ENCODE results near the gene DIS3L2. TPM values are rescaled to one million over a fixed set of nuclear protein-coding genes. Genes with fewer than 3 reads are reported as not detected.

DIS3L2 gene
- total and polyA plus RNA-seq, 2 of the 8 experiments (the other 6 are each of a cell fraction or from before 2014, with no cell fraction given): 11.5 to 21.6 TPM

GRCh38 chr2:232321817-232322559, 360.5 kb downstream of the DIS3L2 start (continued):
- no peak for TF ChIP-seq ATF3 (IDR thresholded peaks at IDR 0.05; ENCODE audit: insufficient read depth, low read depth, low read length)
- TF ChIP-seq JUND (IDR thresholded peaks at IDR 0.05; ENCODE audit: low read length): no peak
- TF ChIP-seq CBX8 (IDR thresholded peaks at IDR 0.05; ENCODE audit: borderline replicate concordance, low read depth, low read length): no peak
- TF ChIP-seq CBX5 (IDR thresholded peaks at IDR 0.05; ENCODE audit: low read depth, low read length): no peak

Data from H1 (cell line).